Cardiac muscle cell (in vitro differentiated cells and primary cell): Measurements from ENCODE around the gene NFX1. TPM values are rescaled to one million over a fixed set of nuclear protein-coding genes. Genes with fewer than 3 reads are reported as not detected.
A peak's percentile ranks its signal among the peaks of the same experiment; 100 is the strongest.

Experiments
- DNase-seq, 2 donors: peaks; one replicate each; pipeline versions ENCODE4 v3.0.0 to v3.0.0-alpha.2; 2010 to 2017; ENCODE audit warnings: low read depth in 1 of 2, low spot score in 1 of 2
- H3K27ac ChIP-seq: fragments of 200-600 bp; sonication (generic); 2 replicates; pipeline ENCODE4 v1.5.1; 2016
- H3K27me3 ChIP-seq: fragments of 200-600 bp; sonication (generic); 2 replicates; pipeline ENCODE4 v1.6.0; 2016; ENCODE audit warnings: control low read depth
- H3K36me3 ChIP-seq: fragments of 200-600 bp; sonication (generic); 2 replicates; pipeline ENCODE4 v1.5.1; 2016; ENCODE audit warnings: control low read depth
- H3K4me1 ChIP-seq: fragments of 200-600 bp; sonication (generic); 2 replicates; pipeline ENCODE4 v1.8.1; 2017; ENCODE audit warnings: low read depth, mild to moderate bottlenecking, mixed run types
- H3K4me3 ChIP-seq: fragments of 200-600 bp; sonication (generic); 2 replicates; pipeline ENCODE4 v1.5.1; 2016; ENCODE audit warnings: mild to moderate bottlenecking
- H3K9me3 ChIP-seq: fragments of 200-600 bp; sonication (generic); 2 replicates; pipeline ENCODE4 v1.5.1; 2017; ENCODE audit warnings: low read depth, mild to moderate bottlenecking, control low read depth
- polyA plus RNA-seq: library from polyadenylated mRNA; unstranded; fragments of >200 nt; fragmentation: Nextera tagmentation; extraction: Ambion mirVana; gene quantifications from 2 replicates; pipeline ENCODE4 v1.2.1, GENCODE V29; 2016
- total RNA-seq: library from RNA; depleted of rRNA; stranded (reverse); fragments of >200 nt; gene quantifications from 2 replicates; pipeline ENCODE4 v1.2.3, GENCODE V29; 2016
- TF ChIP-seq, protein P1 (sequence below): IDR thresholded peaks from 2 replicates; pipeline ENCODE4 v1.5.1; 2012; ENCODE audit warnings: low read depth, mild to moderate bottlenecking, low read length

Gene NFX1
- total and polyA plus RNA-seq, 2 experiments from 2014 or later = 19.3 to 29.9 TPM

DNA sequence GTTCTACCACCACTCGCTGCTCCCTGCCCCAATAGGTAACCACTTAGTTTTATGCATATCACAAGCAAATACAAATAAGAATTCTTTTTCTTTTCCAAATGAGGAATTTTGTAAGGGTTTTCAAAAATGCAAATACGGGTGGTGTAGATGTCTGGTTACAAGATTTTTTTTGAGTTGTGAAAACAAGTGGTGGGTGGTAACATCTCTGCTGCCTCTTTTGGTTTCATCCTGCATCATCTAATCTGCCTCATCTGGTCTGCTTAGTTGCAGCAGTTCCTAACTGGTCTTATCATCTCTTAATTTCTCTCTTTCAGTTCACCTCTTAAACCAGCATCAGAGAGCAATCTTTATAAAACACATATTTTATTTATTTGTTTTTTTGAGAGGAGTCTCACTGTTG lies 5.3 kb downstream of the NFX1 start:
- H3K36me3 ChIP-seq = peaks cover 32% of the 10 kb centered on the region

DNA sequence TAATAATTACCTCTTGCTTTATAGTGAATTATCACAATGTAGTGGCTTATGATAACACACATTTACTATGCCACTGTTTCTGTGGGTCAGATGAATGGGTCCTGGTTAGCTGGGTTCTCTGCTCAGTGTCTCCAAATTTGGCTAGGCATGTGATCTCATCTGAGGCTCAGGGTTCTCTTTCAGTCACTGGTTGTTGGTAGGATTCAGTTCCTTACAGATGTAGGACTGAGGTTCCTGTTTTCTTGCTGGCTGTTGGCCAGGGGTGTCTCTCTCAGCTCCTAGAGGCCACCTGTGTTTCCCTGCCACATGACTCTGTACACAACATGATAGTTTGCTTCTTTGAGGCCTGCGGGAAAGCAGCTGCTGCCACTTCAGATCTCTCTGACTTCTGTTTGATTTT lies 7.1 kb downstream of the NFX1 start:
- peaks cover 43% of the 10 kb centered on the region for H3K36me3 ChIP-seq
- H3K27ac ChIP-seq = peak overlapping the region; percentile 32
- no peaks in the 10 kb centered on the region for H3K9me3 ChIP-seq
- DNase-seq = no peak
- H3K4me1 ChIP-seq = no peaks in the 10 kb centered on the region
- no peak overlapping the region for H3K4me3 ChIP-seq
- no peaks in the 10 kb centered on the region for H3K27me3 ChIP-seq
- TF ChIP-seq, protein P1, sequence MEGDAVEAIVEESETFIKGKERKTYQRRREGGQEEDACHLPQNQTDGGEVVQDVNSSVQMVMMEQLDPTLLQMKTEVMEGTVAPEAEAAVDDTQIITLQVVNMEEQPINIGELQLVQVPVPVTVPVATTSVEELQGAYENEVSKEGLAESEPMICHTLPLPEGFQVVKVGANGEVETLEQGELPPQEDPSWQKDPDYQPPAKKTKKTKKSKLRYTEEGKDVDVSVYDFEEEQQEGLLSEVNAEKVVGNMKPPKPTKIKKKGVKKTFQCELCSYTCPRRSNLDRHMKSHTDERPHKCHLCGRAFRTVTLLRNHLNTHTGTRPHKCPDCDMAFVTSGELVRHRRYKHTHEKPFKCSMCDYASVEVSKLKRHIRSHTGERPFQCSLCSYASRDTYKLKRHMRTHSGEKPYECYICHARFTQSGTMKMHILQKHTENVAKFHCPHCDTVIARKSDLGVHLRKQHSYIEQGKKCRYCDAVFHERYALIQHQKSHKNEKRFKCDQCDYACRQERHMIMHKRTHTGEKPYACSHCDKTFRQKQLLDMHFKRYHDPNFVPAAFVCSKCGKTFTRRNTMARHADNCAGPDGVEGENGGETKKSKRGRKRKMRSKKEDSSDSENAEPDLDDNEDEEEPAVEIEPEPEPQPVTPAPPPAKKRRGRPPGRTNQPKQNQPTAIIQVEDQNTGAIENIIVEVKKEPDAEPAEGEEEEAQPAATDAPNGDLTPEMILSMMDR = no peak

More for the DNA sequence above, 5.3 kb downstream of the NFX1 start:
- H3K27me3 ChIP-seq = no peaks in the 10 kb centered on the region
- no peak for DNase-seq
- H3K9me3 ChIP-seq = no peaks in the 10 kb centered on the region
- peaks cover 4% of the 10 kb centered on the region for H3K4me1 ChIP-seq
- no peak overlapping the region for H3K27ac ChIP-seq
- TF ChIP-seq, protein P1 = no peak
- no peak overlapping the region for H3K4me3 ChIP-seq

DNA sequence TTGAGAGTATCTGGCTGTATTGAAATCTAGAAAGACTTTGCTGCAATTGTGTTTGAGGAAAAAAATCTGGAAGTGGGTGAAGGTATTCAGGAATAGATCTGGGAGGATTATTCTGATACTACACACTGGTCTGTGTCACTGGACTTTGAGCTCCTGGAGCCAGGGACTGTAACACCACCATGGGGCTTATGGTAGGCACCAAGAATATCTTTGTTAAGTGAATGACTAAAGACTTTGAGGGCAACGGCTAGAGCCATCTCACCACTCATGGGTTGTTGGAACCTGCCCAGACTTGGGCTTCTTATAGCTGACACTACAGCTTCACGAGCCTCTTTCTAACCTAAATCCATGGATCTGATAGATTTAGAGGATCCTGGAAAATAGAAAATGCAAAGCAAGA lies 10.2 kb downstream of the NFX1 start:
- Histone ChIP-seq H3K9me3 (no peaks in the 10 kb centered on the region), H3K27me3 (no peaks in the 10 kb centered on the region), H3K27ac (no peak overlapping the region), H3K36me3 (peaks cover 62% of the 10 kb centered on the region), H3K4me3 (no peak overlapping the region), H3K4me1 (no peaks in the 10 kb centered on the region)
- no peak for DNase-seq
- TF ChIP-seq, protein P1 = no peak

DNA sequence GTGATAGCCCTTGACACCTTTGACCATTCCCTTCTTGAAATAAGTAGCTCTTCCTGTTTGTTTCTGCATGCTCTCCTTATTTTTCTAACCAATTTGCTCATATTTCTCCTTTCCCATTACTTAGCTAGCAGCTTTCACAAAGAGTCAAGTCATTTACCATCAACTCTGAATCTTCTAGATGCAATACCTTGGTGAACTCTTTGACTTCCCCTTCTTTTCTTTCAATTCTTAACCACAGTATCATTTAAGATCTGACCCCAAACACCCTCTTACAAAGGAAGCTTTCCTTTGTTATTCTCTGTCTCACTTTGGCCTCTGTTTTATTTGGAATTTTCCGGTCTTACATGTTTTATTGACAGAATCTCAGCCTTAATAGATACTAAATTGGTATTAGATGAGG lies 14.0 kb downstream of the NFX1 start:
- no peak overlapping the region for H3K27ac ChIP-seq
- H3K9me3 ChIP-seq = no peaks in the 10 kb centered on the region
- no peaks in the 10 kb centered on the region for H3K27me3 ChIP-seq
- DNase-seq = no peak
- TF ChIP-seq, protein P1 = no peak
- no peak overlapping the region for H3K4me3 ChIP-seq
- no peaks in the 10 kb centered on the region for H3K4me1 ChIP-seq
- H3K36me3 ChIP-seq = peaks cover 66% of the 10 kb centered on the region

DNA sequence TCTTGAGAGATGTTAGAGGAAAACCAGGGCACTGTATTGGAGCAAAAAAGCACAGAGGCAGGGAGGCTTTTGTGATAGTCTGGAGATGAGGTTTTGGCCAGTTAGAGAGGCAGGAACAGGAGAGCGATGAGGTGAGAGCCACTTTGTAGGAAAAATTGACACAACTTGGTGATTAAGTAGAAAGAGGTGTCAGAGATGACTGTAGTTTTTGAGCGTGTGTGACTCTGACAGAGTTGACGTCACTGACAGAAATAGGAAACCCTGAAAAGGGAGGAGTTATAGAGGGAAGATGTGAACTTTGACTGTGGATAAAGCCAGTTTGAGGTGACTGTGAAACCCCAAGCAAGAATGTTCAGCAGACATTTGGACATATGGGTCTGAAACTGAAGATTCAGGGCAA lies 15.7 kb downstream of the NFX1 start:
- TF ChIP-seq, protein P1 = no peak
- Histone ChIP-seq H3K9me3 (no peaks in the 10 kb centered on the region), H3K4me1 (no peaks in the 10 kb centered on the region), H3K27me3 (no peaks in the 10 kb centered on the region), H3K27ac (no peak overlapping the region), H3K4me3 (no peak overlapping the region), H3K36me3 (peaks cover 76% of the 10 kb centered on the region)
- no peak for DNase-seq

DNA sequence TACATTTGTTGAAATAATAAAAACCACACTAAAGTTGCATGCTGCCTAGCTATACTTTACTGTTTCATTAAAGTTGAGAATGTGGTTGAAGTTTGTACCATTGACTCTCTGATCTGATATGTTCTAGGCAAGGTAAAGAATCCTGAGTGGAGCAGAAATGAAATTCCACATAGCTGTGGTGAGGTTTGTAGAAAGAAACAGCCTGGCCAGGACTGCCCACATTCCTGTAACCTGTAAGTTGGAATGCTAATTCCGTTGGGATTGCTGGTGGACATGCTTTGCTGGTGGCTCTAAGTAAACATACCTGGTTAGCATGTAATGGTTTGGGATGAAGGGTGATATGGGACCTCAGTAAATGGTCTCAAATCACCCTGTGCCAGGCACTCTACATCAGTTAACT lies 16.8 kb downstream of the NFX1 start:
- H3K4me3 ChIP-seq = no peak overlapping the region
- no peaks in the 10 kb centered on the region for H3K4me1 ChIP-seq
- H3K27me3 ChIP-seq = no peaks in the 10 kb centered on the region
- DNase-seq = no peak
- TF ChIP-seq, protein P1 = no peak
- H3K27ac ChIP-seq = no peak overlapping the region
- no peaks in the 10 kb centered on the region for H3K9me3 ChIP-seq
- peaks cover 74% of the 10 kb centered on the region for H3K36me3 ChIP-seq
